GM12891 (cell line): ENCODE measurements around the gene CCNT2.

Experiments used
- POLR2A ChIP-seq: IDR thresholded peaks from 2 replicates; pipeline ENCODE4 v1.6.1; 2011; ENCODE audit warnings: low read depth, low read length, control low read depth
- POLR2AphosphoS5 ChIP-seq: IDR thresholded peaks from 2 replicates; pipeline ENCODE4 v1.6.1; 2011; ENCODE audit warnings: low read depth, low read length, control low read depth
- POU2F2 ChIP-seq: IDR thresholded peaks from 2 replicates; pipeline ENCODE4 v1.6.1; 2011; ENCODE audit warnings: low read depth, mild to moderate bottlenecking, control low read depth, low read length, moderate library complexity
- SPI1 ChIP-seq: IDR thresholded peaks from 2 replicates; pipeline ENCODE4 v1.6.1; 2011; ENCODE audit warnings: low read depth, low read length, control low read depth
- TAF1 ChIP-seq: IDR thresholded peaks from 2 replicates; pipeline ENCODE4 v1.6.1; 2011; ENCODE audit warnings: low read depth, low read length, control low read depth

DNA sequence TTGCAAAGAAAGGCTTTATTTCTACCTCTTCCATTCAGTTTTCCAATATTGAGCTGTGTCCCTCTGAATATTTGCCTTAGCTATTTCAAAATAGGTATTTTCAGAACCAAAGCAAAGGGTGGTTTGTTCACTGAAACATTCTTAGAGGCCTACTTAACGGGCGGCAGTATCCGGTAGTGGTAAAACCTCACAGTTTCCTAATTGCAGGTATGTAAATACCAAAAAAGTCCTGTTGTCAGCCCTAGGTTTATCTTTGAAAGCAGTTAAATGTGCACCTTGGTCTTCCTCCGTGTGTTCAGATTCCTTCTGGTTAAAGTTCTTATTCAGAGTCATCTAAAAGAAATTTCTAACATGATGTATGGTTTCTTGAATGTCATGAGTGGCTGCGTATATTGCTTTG, 38.9 kb downstream of the CCNT2 start:
- TF ChIP-seq POLR2AphosphoS5 (no peak), POLR2A (no peak), TAF1 (no peak), POU2F2 (no peak), SPI1 (no peak)
